GM21576 (cell line): ENCODE measurements around the gene CHST3.
"Not testable (repeated sequence)": the region's sequence is repeated elsewhere in the genome, so short reads cannot be mapped to it uniquely, and the experiment has no call there.

Source experiments
- ATAC-seq: cut with Tn5 transposase; IDR thresholded peaks from one replicate; pipeline ENCODE4 v1.9.1; 2021; ENCODE audit warnings: mild to moderate bottlenecking, moderate library complexity; ENCODE audit not compliant: unreplicated experiment

CHST3 gene

GRCh38 chr10:71948496-71949067, 15.6 kb upstream of the CHST3 start:
- ATAC-seq, result no peak

GRCh38 chr10:71950683-71951082, 13.5 kb upstream of the CHST3 start:
- ATAC-seq, result no peak

- ATAC-seq, result no peak
These were observed 11.4 kb upstream of the CHST3 start for GRCh38 chr10:71952745-71953144.

GRCh38 chr10:71957546-71958275, 6.5 kb upstream of the CHST3 start:
- ATAC-seq, result no peak

GRCh38 chr10:71959526-71959925, 4.7 kb upstream of the CHST3 start:
- ATAC-seq, result no peak

GRCh38 chr10:71961831-71962230, 2.4 kb upstream of the CHST3 start:
- no peak for ATAC-seq

- ATAC-seq, result no peak
These were observed 1.3 kb upstream of the CHST3 start for GRCh38 chr10:71962901-71963300.

- no peak for ATAC-seq
These were observed 671 bp upstream of the CHST3 start for GRCh38 chr10:71963351-71964097.

GRCh38 chr10:71964743-71965515, 734 bp downstream of the CHST3 start:
- no peak for ATAC-seq

- ATAC-seq, result no peak
These were observed 1.4 kb downstream of the CHST3 start for GRCh38 chr10:71965623-71966022.

- ATAC-seq, result no peak
These were observed 2.1 kb downstream of the CHST3 start for GRCh38 chr10:71966046-71967004.

GRCh38 chr10:71967958-71968357, 3.8 kb downstream of the CHST3 start:
- ATAC-seq, result not testable (repeated sequence)

- no peak for ATAC-seq
These were observed 4.6 kb downstream of the CHST3 start for GRCh38 chr10:71968553-71969474.

GRCh38 chr10:71969929-71970328, 5.7 kb downstream of the CHST3 start:
- ATAC-seq, result no peak

- ATAC-seq, result no peak
These were observed 6.1 kb downstream of the CHST3 start for GRCh38 chr10:71970331-71970730.

- ATAC-seq, result no peak
These were observed 6.7 kb downstream of the CHST3 start for GRCh38 chr10:71970869-71971268.

- no peak for ATAC-seq
These were observed 7.1 kb downstream of the CHST3 start for GRCh38 chr10:71971311-71971731.

- no peak for ATAC-seq
These were observed 7.8 kb downstream of the CHST3 start for GRCh38 chr10:71971769-71972555.
